ENCODE data around the gene FBH1.

GRCh38 chr10:5843686-5844344 is 46.2 kb upstream of the FBH1 start:
- TF ChIP-seq POLR2A (IDR thresholded peaks at IDR 0.05; ENCODE audit: low read depth, low read length) (no peak), POLR2AphosphoS5 (IDR thresholded peaks at IDR 0.05; ENCODE audit: low read depth, low read length) (no peak), TAF1 (IDR thresholded peaks at IDR 0.05; ENCODE audit: low read depth, low read length) (no peak)

Measured in GM12891 (cell line).